ENCODE results near the gene NCK1.
"Not testable (repeated sequence)": the region's sequence is repeated elsewhere in the genome, so short reads cannot be mapped to it uniquely, and the experiment has no call there.

Gene NCK1

GRCh38 chr3:136862617-136863322 is 762 bp downstream of the NCK1 start:
- DNase-seq (ENCODE audit: low read depth, low spot score) = no peak

GRCh38 chr3:136869282-136869681 is 7.3 kb downstream of the NCK1 start:
- no peak for DNase-seq (ENCODE audit: low read depth, low spot score)

DNA sequence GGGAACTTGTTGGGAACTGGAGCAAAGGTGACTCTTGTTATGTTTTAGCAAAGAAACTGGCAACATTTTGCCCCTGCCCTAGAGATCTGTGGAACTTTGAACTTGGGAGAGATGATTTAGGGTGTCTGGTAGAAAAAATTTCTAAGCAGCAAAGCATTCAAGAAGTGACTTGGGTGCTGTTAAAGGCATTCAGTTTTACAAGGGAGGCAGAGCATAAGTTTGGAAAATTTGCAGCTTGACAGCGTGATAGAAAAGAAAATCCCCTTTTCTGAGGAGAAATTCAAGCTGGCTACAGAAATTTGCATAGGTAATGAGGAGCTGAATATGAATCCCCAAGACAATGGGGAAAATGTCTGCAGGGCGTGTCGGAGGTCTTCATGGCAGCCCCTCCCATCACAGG is 10.2 kb downstream of the NCK1 start:
- not testable (repeated sequence) for DNase-seq (ENCODE audit: low read depth, low spot score)

- not testable (repeated sequence) for DNase-seq (ENCODE audit: low read depth, low spot score)
These were observed 17.5 kb downstream of the NCK1 start for GRCh38 chr3:136879510-136879909.

DNA sequence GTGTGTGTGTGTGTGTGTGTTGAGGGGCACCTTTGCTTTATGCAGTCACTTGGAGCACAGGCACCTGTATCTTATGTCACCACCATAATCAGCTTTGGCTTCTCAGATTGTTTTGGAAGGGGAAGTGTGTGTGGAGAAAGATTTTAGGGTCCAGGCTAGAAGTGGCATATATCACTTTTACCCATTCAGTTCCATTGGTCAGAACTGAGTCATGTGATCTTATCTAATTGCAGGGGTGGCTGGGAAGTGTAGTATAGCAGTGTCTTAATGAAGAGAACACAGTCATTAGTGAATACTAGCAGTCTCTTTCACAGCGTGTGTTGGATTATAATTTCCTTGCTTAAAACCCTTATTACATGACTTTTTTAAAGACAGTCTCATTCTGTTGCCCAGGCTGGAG is 20.6 kb downstream of the NCK1 start:
- DNase-seq (ENCODE audit: low read depth, low spot score) = no peak

GRCh38 chr3:136883967-136884720 is 22.1 kb downstream of the NCK1 start:
- no peak for DNase-seq (ENCODE audit: low read depth, low spot score)

DNA sequence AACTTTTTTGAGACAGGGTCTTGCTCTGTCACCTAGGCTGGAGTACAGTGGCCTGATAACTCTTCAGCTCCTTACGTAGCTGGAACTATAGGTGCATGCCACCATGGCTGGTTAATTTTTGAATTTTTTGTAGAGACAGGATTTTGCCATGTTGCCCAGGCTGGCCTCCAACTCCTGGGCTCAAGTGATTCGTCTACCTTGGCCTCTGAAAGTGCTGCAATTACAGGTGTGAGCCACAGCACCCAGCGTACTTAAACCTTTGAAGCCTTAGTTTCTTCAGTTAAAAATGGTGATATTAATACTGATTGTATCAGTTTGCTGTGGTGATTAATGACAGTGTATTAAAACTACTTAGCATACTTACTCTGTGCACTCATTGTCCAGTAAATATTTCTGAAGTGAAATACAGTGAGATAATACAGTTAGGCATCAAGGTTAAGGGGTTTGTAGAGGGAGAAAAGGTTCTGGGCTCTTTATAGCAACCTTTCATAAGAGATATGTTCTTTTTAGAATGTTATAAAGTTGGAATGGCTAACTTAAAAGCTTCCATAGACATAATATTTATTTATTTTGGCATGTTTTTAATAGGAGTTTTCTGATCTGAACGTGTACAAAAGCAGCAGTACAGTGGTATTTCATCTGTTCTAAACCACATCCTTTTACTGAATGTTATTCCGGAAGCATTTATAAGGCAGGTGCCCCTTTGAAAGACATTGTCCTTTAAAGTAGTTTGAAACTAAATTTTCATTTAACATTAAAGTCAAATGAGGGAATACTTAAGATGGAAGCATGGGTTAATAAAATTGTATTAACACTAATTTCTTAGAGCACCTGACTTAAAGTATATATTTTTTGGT is 23.6 kb downstream of the NCK1 start:
- DNase-seq (ENCODE audit: low read depth, low spot score) = no peak

DNA sequence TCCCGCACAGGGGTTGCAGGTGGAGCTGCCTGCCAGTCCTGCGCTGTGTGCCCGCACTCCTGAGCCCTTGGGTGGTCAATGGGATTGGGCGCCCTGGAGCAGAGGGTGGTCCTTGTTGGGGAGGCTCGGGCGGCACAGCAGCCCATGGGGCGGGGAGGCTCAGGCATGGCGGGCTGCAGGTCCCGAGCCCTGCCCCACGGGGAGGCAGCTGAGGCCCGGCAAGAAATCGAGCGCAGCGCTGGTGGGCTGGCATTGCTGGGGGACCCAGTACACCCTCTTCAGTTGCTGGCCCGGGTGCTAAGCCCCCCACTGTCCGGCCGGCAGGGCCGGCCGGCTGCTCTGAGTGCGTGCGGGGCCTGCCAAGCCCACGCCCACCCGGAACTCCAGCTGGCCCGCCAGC is 27.9 kb downstream of the NCK1 start:
- DNase-seq (ENCODE audit: low read depth, low spot score) = no peak

DNA sequence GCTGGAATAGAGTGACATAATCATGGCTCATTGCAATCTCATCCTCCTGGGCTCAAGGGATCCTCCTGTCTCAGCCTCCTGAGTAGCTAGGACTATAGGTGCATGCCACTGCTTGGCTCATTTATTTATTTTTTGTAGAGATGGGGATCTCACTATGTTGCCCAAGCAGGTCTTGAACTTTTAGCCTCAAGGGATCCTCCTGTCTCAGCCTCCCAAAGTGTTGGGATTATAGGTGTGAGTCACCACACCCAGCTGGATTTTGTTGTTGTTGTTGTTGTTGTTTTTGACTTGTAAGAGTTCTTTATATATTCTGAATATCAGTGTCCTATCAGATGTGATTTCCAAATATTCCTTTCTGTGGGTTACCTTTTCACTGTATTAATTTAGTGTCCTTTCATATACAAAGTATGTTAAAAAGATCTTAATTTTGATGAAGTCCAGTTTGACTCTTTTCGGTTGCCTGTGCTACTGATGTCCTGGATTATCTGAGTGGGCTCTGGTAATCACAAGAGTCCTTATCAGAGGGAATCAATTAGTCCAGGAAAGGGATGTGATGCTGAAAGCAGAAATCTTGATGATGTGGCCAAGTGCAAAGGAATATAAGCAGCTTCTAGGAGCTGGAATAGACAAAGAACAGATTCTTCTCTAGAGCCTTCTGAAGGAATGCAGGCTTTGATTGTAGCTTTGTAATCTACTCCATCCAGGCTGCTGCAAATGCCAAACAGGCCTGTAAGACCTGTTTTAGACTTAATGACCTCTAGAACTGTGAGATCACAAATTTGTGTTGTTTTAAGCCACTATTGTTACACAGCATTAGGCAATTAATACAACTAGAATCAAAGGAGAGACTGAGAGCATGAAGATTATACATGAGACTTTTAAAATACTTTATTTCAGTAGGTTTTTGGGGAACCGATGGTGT is 30.2 kb downstream of the NCK1 start:
- DNase-seq (ENCODE audit: low read depth, low spot score) = no peak

GRCh38 chr3:136893848-136894443 is 31.9 kb downstream of the NCK1 start:
- DNase-seq (ENCODE audit: low read depth, low spot score) = no peak

GRCh38 chr3:136897171-136897570 is 35.2 kb downstream of the NCK1 start:
- not testable (repeated sequence) for DNase-seq (ENCODE audit: low read depth, low spot score)

DNA sequence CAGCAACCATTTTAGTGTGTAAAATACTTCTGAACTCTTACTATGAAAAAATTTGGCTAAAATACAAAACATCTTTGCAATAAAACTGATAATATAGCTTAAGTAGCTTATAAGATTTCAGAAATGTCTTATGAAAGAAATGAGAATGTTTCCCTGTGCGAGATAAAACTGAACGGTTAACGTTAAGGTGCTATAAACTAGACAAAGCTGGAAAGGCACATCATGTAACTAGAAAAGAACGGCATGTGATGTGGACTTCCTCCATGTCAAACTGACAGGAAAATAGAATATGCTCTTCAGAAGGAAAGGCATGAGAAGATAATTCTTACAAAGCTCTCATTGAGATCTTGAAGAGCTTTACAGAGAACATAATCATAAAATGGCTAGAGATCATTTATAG is 36.5 kb downstream of the NCK1 start:
- no peak for DNase-seq (ENCODE audit: low read depth, low spot score)

DNA sequence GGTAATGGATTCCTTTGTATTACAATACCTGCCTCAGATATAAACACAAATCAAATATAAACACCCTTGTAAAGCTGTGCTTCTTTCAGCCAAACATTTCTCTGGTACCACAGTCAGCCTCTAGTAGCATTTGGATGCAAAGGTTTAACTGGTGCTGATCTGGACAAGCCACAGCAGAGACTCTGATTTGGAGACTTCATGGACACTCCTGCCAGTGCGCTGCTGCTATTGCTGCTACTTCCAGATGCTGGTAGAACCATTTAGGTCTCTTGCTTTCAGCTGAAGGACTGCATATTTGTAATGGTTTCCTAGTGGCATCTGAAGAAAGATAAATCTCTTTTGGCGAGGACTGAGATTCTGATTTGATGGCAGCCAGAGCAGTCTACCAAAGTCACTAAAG is 36.9 kb downstream of the NCK1 start:
- DNase-seq (ENCODE audit: low read depth, low spot score) = no peak

DNA sequence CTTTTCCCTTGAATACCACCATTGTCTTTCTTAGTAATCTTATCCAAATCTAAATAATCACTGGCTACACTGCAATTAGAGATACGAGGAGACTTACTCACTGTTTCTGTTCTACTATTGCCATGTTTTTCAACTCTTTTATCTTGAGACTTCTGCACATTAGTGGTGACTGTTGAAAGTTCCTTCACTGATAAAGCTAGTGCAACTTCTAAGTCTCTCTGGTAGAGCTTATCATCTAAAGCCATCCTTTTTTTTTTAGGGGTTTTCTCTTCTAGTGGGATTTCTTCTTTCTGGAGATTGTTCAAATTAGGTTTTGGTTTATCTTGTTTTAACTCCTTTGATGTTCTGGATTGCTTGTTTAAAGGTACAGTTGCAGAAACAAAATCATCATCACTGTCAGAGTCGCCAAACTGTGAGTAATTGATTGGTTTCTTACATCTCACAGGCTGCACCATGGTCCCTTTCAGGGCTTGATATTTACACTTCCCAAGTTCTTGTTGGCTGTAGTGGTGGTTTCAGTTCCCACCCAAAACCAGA is 37.7 kb downstream of the NCK1 start:
- DNase-seq (ENCODE audit: low read depth, low spot score) = no peak

- DNase-seq (ENCODE audit: low read depth, low spot score) = not testable (repeated sequence)
These were observed 38.7 kb downstream of the NCK1 start for GRCh38 chr3:136900694-136901093.

GRCh38 chr3:136901391-136901790 is 39.4 kb downstream of the NCK1 start:
- DNase-seq (ENCODE audit: low read depth, low spot score) = no peak

DNA sequence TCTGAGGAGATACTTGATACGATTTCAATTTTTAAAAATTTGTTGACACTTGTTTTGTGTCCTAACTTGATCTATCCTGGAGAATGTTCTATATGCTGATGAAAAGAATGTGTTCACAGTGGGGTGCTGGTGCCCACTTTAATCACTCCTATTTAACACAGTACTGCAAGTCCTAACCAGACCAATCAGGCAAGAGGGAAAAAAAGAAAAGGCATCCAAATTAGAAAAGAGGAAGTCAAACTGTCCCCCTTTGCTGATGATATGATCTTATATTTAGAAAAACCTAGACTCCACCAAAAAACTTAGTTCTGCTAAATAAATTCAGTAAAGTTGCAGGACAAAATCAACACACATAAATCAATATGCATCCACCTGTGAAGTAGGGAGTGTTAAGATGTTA is 40.5 kb downstream of the NCK1 start:
- DNase-seq (ENCODE audit: low read depth, low spot score) = not testable (repeated sequence)

- DNase-seq (ENCODE audit: low read depth, low spot score) = no peak
These were observed 41.9 kb downstream of the NCK1 start for GRCh38 chr3:136903899-136904298.

DNA sequence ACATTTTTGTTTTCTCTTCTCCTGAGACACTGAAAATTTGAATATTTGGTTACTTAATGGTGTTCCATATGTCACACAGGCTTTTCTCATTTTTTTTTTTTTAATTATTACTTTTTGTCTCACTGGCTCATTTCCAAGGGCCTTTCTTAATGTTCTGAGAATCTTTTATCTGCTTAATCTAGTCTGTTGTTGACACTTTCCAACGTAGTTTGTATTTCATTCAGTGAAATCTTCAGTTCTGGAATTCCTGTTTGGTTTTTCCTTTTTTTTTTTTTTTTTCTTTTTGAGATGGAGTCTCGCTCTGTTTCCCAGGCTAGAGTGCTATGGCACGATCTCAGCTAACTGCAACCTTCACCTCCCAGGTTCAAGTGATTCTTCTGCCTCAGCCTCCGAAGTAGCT is 42.7 kb downstream of the NCK1 start:
- DNase-seq (ENCODE audit: low read depth, low spot score) = no peak

DNA sequence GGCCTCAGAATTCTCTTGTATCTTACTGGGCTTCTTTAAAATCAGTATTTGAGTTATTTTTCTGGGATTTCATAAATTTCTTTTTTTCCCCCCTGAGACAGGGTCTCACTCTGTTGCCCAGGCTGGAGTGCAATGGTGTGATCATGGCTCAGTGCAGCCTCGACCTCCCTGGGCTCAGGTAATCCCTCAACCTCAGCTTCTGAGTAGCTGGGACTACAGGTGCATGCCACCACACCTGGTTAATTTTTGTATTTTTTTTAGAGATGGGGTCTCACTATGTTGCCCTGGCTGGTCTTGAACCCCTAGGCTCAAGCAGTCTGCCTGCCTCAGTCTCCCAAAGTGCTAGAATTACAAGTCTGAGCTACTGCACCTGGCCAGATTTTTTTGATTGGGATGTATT is 43.5 kb downstream of the NCK1 start:
- DNase-seq (ENCODE audit: low read depth, low spot score) = no peak

GRCh38 chr3:136906725-136907124 is 44.7 kb downstream of the NCK1 start:
- no peak for DNase-seq (ENCODE audit: low read depth, low spot score)
